ENCODE results near the gene TGFBR2.

Gene TGFBR2

DNA sequence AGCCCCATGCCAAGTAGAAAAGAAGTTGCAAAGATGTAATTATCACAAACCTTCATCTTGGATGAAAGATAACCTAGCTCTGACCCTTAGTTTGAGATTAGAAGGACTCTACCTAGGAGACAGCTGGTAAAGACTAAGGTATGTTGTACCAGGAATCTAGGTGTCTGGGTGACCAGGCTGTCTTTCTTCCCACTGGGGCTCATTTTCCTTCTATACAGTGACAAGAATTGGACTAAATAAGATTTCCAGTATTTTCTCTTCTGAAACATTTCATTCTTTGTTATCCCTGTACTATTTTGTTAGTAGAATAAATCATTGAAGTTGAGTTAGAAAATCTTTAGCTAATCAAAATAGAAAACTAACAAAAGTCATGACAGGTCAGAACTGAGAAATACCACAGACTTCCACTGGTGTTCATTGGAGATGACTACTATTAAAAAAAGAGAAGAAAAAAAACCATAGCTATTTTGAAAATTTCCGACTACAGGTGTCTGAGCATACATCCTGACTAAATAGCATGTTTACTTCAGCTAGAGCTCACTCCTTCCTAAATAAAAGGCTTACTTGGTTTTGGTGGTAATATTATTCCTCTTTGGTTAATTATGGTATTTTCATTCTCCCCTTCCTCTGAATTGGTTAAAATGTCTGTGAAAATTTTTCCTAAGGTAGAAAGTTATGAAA lies 10.1 kb downstream of the TGFBR2 start:
- Histone ChIP-seq H3K27me3 (ENCODE audit: low read depth, low read length) (no peaks in the 10 kb centered on the region), H3K36me3 (replicated peaks; ENCODE audit: low read depth, low read length) (peaks cover 3% of the 10 kb centered on the region), H3K27ac (ENCODE audit: low read length) (no peak overlapping the region), H3K4me2 (ENCODE audit: low read length) (no peak overlapping the region), H3K4me1 (ENCODE audit: low read length) (peaks cover 27% of the 10 kb centered on the region), H4K20me1 (ENCODE audit: insufficient read depth, low read length) (peaks cover 9% of the 10 kb centered on the region; the same call in 1 of the 2 replicates), H3K9me3 (ENCODE audit: insufficient read depth, low read length) (no peaks in the 10 kb centered on the region), H3K79me2 (ENCODE audit: low read length) (peaks cover 87% of the 10 kb centered on the region), H3K4me3 (ENCODE audit: low read length) (no peak overlapping the region), H2AFZ (ENCODE audit: low read depth, low read length) (no peak overlapping the region), H3K9ac (ENCODE audit: low read length) (no peak overlapping the region)
- TF ChIP-seq, protein P1, sequence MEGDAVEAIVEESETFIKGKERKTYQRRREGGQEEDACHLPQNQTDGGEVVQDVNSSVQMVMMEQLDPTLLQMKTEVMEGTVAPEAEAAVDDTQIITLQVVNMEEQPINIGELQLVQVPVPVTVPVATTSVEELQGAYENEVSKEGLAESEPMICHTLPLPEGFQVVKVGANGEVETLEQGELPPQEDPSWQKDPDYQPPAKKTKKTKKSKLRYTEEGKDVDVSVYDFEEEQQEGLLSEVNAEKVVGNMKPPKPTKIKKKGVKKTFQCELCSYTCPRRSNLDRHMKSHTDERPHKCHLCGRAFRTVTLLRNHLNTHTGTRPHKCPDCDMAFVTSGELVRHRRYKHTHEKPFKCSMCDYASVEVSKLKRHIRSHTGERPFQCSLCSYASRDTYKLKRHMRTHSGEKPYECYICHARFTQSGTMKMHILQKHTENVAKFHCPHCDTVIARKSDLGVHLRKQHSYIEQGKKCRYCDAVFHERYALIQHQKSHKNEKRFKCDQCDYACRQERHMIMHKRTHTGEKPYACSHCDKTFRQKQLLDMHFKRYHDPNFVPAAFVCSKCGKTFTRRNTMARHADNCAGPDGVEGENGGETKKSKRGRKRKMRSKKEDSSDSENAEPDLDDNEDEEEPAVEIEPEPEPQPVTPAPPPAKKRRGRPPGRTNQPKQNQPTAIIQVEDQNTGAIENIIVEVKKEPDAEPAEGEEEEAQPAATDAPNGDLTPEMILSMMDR (IDR thresholded peaks at IDR 0.05; ENCODE audit: low read depth, low read length): no peak
- TF ChIP-seq EZH2phosphoT487 (IDR thresholded peaks at IDR 0.05; ENCODE audit: low read depth): no peak

DNA sequence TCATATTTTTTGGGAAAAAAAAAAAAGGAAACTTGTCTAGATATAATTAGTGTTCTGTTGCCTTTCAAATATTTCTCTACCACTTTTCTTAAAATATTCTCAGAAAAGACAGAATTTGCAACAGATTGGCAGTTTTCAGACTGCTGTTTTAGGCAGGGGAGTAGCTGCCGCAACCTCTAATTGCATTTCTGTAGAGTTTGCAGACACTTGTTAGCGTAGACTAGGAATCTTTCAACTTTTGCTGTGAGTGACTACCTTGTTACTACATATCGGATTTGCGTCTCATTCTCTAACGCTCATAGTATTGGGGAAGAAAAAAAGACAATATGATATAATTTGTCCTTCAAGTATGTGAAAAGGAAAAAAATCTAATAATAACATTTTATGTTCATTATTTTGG lies 10.7 kb downstream of the TGFBR2 start:
- Histone ChIP-seq H4K20me1 (ENCODE audit: insufficient read depth, low read length) (peaks cover 5% of the 10 kb centered on the region; the same call in 1 of the 2 replicates), H3K36me3 (replicated peaks; ENCODE audit: low read depth, low read length) (peaks cover 3% of the 10 kb centered on the region), H3K27ac (ENCODE audit: low read length) (no peak overlapping the region), H2AFZ (ENCODE audit: low read depth, low read length) (no peak overlapping the region), H3K4me2 (ENCODE audit: low read length) (no peak overlapping the region), H3K4me3 (ENCODE audit: low read length) (no peak overlapping the region), H3K9me3 (ENCODE audit: insufficient read depth, low read length) (no peaks in the 10 kb centered on the region), H3K9ac (ENCODE audit: low read length) (no peak overlapping the region), H3K79me2 (ENCODE audit: low read length) (peaks cover 87% of the 10 kb centered on the region), H3K27me3 (ENCODE audit: low read depth, low read length) (no peaks in the 10 kb centered on the region), H3K4me1 (ENCODE audit: low read length) (peaks cover 29% of the 10 kb centered on the region)
- TF ChIP-seq, protein P1 (IDR thresholded peaks at IDR 0.05; ENCODE audit: low read depth, low read length): no peak
- no peak for TF ChIP-seq EZH2phosphoT487 (IDR thresholded peaks at IDR 0.05; ENCODE audit: low read depth)

DNA sequence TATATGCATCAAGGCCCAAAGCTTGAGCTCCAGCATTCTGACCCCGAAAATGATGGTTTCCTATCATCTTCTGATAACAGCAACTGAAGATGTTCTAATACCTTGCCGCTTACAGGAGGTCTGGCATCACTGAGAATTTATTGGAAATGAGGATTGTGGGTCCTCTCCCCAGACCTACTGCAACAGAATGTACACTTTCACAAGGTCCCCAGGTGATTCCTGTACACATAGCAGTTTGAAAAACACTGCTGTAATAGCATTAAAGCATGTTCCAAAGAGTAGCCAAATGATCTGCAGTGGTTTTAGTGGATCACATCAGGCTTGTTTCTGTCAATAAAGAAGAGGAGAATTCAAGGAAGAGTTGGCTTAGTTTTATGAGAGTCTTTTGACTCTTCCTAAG lies 11.3 kb downstream of the TGFBR2 start:
- Histone ChIP-seq H3K4me2 (ENCODE audit: low read length) (no peak overlapping the region), H3K27me3 (ENCODE audit: low read depth, low read length) (no peaks in the 10 kb centered on the region), H3K36me3 (replicated peaks; ENCODE audit: low read depth, low read length) (peaks cover 3% of the 10 kb centered on the region), H3K4me3 (ENCODE audit: low read length) (no peak overlapping the region), H3K27ac (ENCODE audit: low read length) (no peak overlapping the region), H4K20me1 (ENCODE audit: insufficient read depth, low read length) (0 out of 2 replicates have a peak, but pooled peaks cover 5% of the 10 kb centered on the region), H2AFZ (ENCODE audit: low read depth, low read length) (no peak overlapping the region), H3K4me1 (ENCODE audit: low read length) (peaks cover 34% of the 10 kb centered on the region), H3K9ac (ENCODE audit: low read length) (no peak overlapping the region), H3K9me3 (ENCODE audit: insufficient read depth, low read length) (no peaks in the 10 kb centered on the region), H3K79me2 (ENCODE audit: low read length) (peaks cover 86% of the 10 kb centered on the region)
- TF ChIP-seq, protein P1 (IDR thresholded peaks at IDR 0.05; ENCODE audit: low read depth, low read length): no peak
- no peak for TF ChIP-seq EZH2phosphoT487 (IDR thresholded peaks at IDR 0.05; ENCODE audit: low read depth)

DNA sequence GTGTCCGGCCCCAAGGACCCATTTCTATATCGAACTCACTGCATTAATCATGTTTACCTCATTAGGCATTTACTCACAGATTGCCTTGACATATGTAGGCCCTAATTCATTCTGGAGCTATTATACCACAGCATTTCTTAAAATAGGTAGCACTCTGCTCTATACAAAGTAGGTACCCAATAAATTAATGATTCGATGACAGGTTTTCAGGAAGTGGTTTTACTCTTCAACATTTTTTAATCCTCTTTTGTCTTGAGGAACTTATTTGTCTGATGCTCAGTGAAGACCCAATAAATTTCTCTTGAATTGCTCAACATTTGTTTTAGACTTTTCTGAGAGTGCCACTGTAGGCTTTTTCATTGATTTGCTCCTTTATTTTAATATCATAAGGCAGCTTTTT lies 12.1 kb downstream of the TGFBR2 start:
- peaks cover 43% of the 10 kb centered on the region for H3K4me1 ChIP-seq (ENCODE audit: low read length)
- H2AFZ ChIP-seq (ENCODE audit: low read depth, low read length): no peak overlapping the region
- no peak overlapping the region for H3K27ac ChIP-seq (ENCODE audit: low read length)
- peaks cover 80% of the 10 kb centered on the region for H3K79me2 ChIP-seq (ENCODE audit: low read length)
- H3K4me2 ChIP-seq (ENCODE audit: low read length): no peak overlapping the region
- H3K27me3 ChIP-seq (ENCODE audit: low read depth, low read length): no peaks in the 10 kb centered on the region
- no peaks in the 10 kb centered on the region for H3K9me3 ChIP-seq (ENCODE audit: insufficient read depth, low read length)
- TF ChIP-seq EZH2phosphoT487 (IDR thresholded peaks at IDR 0.05; ENCODE audit: low read depth): no peak
- TF ChIP-seq, protein P1 (IDR thresholded peaks at IDR 0.05; ENCODE audit: low read depth, low read length): no peak
- H3K4me3 ChIP-seq (ENCODE audit: low read length): no peak overlapping the region
- H3K36me3 ChIP-seq (replicated peaks; ENCODE audit: low read depth, low read length): peaks cover 5% of the 10 kb centered on the region
- H3K9ac ChIP-seq (ENCODE audit: low read length): no peak overlapping the region
- 0 out of 2 replicates have a peak, but pooled peaks cover 5% of the 10 kb centered on the region for H4K20me1 ChIP-seq (ENCODE audit: insufficient read depth, low read length)
